DMS114 treated with DMSO at 0.1 percent for 48 hours (cell line): ENCODE measurements around the gene CYP46A1.

Experiments
- DNase-seq: peaks from one replicate; lab custom pipeline; 2025; ENCODE audit not compliant: unreplicated experiment; lab: John Stamatoyannopoulos, UW

The CYP46A1 gene

DNA sequence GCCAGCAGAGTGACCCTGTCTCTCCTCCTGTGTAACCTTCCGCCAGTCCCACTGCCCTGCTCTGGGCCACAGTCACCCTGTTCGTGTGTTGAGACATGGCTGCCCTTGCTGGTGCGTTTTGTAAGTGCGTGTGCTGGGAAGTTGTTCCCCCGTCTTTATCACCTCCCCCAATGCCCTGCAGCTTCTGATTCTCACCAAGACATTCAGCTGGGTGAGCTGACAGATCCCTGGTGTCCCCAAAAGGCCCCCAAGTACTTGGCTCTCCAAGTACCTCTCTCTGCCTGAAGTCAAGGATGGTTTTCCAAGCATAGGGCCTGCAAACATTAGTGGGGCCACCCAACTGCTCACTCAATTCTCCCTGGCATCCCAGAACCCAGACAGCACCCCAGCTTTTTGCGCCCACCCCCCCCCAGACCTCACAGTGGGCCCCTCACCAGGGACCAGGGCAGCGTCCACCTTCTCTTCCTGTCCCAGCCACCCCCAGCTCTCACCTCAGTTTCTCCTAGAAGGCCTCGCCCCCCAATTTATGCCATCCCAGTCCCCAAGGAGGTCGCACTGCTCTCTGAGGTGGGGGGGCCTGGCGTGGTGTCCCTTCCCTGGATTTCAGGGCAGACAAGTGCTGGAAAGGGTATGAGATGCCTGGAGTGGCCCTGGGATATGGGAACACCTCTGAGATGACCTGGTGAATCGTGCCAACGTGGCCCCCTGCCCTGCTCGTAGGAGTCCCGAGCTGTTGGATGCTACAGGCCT is 57.3 kb downstream of the CYP46A1 start:
- no peak for DNase-seq

DNA sequence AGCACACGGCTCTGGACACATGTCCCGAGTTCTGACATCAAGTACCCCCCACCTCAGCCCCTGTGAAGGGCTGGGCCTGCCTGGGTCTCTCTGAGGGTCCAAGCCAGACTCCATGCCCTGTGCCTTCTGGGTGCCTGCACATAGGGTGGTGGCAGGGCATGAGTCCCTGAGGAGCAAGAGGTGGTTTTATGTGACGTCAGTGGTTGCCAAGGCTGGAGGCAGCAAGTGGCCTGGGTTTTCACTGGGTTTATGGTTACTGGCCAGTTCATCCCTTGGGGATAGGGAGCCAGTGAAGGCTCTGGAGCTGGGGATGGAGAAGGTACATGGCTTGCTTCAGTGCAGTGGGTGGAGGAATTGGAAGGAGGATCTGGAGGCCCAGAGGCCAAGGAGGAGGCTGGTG is 58.0 kb downstream of the CYP46A1 start:
- DNase-seq = no peak

DNA sequence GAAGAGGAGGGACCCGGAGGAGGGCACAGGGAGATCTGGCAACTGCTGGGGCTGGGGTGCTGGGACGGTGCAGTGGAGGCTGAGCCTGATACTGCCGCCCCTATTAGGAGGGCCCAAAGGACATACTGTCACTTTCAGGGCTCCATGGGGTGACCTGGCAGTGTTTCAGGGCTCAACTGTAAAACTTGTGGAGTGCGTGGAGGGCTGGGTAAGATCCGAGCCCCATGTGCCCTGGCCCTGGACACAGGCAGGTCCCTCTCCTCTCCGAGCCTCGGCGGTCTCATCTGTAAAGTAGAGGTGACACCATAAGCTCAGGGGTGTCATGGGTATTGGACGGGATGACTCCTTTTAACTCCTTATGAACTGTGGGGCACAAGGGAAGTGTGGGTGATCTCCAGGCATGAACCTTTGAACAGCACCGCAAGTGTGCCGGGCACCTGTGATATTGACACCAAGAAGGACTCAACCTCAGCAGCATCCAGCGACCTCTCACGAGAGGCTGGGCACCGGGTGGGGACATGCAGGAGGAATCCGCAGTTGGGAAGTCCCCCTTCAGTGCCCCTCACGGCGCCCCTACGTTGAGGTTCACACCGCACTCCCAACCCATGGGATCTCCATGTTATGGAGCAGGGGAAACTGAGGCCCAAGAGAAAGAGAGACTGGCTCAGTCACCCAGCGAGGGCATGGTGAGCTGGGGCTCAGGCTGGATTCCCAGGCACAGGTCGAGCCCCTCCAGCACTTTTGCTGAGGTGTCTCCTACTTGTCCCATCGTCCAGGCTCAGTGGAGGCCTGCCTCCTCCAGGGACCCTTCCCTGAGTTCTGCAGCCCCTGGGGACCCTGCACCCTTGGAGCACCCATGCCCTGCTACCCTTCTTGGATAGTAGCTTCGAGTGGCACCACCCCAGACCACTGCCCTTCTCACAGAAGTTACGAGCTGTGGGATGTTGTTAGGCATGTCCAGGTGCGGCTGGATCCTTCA is 58.7 kb downstream of the CYP46A1 start:
- no peak for DNase-seq

DNA sequence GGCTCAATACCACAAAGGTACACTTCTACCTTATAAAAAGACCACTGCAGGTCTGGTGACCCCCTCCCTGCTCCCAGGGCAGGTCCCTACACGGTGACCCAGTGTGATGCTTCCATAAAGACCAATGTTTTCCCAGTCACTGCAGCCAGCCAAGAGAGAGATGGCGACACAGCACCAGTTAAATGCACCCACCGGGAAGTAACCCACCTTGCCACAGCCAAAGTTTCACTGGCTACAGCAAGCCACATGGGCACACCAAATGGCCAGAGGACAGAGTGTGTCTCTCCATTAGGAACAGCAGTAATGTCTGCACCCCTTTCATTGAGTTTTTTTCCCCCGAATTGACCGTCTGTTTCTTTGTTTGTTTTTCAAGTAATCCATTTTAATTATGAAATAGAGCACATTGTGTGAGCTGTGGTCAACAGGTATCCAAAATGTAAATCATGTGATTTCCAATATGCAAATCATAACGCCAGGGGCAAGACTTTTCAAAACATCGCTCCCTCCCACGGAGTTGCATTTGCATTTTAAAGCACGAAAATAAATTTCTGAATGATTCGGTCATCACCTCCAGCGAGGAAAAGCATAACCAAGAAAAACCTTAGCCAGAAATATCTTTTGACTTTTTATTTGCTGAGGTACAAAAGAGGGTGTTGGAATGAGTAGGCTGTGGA is 60.2 kb downstream of the CYP46A1 start:
- DNase-seq = no peak

DNA sequence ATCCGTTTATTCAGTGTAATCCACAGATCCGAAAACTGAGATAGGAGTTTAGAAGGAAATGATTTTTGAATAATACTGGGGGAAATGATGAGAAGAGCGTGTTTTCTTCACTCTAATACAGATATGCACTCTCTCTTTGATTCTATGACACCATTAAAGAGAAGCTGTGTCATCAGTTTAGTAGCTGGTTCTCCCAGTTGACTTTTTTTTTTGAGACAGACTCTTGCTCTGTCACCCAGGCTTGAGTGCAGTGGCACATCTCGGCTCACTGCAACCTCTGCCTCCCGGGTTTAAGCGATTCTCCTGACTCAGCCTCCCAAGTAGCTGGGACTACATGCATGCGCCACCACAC is 60.8 kb downstream of the CYP46A1 start:
- no peak for DNase-seq

DNA sequence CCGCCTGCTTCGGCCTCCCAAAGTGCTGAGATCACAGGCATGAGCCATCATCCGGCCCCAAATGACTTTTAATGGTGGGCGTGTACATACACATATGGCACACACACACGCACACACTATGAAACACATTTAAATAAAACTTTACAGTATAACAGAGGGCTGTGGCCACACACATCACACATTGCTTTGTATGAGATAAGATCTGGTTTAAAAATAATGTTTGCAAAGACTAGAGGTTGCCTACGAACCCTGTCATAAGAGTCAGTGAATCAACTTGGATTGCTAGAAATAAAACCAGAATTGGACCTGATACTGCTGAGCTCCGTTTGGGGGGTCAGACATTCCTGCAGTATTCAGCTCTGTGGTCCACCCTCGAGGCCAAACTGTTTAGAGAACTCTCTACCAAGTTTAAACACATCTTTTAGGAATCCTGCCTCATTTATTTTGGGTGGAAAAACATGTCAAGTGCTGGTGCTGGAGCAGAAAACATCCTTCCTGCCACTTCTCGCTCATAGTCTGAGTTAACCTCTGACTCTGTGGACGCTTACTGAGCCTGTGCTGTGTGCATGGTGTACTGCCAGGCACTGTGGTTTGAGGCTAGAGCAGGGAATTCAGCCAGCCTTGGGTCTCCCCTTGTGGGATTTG is 61.3 kb downstream of the CYP46A1 start:
- DNase-seq = no peak

DNA sequence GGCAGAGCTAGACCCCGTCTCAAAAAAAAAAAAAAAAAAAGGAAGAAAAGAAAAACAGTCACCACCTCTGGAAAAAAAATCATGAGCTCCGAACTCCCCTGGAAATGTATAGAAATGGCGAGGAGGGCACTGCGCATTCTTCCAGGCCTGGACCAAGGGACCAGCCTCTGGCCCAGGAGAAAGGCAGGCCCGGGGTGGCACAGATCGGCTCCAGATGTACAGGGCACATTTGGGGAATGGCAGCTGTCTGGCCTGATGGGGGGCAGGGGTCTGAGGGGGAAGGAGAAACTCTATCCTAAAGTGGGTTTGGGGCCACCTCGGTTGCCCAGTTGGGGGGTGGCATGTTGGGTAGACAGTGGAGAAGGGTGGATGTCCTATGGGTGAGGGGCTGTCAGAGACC is 63.1 kb downstream of the CYP46A1 start:
- no peak for DNase-seq

DNA sequence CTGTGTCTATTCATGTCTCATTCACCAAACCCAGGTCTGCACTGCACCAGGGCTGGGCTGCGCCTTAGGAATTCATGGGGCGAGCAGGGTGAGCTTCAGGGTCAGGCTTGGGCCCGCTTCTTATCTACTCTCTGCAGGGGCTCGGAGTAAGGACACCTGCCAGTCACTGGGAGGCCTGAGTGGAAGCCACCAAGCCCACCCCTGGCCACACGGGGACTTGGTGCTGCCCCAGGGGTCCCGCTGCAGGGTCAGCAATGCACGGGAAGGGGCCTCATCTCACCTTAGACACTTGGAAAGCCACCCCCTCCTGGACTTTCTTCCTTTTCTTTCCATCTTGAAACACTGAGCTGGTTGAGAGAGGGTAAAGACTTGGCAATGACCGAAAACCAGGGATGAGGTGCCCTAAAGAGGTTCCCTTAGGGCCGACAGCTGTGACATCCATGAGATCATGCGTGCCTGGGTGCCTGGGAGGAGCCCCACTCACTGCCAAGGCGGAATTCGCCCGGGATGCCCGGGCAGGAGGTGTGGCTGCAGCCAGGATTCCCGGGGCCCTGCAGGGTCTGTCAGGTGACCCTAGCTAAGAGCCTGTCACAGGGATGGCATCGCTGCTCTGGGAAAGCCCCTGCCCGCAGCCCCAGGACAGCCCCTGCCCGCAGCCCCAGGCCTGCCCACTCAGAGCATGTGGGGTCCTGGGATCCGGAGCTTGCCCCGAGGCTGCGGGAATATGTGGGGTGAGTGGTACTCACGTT is 63.7 kb downstream of the CYP46A1 start:
- DNase-seq = no peak

DNA sequence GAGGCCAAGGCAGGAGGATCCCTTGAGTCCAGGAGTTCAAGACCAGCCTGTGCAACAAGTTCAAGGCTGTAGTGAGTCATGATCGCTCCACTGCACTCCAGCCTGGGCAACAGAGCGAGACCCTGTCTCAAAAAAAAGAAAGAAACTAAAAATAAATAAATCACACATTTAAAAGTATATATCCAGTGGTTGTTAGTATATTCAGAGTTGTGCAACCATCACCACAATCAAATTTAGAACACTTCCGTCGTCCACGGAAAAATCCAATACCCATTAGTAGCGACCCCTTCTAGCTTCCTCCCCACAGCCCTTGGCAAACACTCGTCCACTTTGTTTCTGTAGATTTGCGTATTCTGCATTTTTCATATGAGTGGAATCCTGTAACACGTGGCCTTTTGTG is 64.4 kb downstream of the CYP46A1 start:
- no peak for DNase-seq

DNA sequence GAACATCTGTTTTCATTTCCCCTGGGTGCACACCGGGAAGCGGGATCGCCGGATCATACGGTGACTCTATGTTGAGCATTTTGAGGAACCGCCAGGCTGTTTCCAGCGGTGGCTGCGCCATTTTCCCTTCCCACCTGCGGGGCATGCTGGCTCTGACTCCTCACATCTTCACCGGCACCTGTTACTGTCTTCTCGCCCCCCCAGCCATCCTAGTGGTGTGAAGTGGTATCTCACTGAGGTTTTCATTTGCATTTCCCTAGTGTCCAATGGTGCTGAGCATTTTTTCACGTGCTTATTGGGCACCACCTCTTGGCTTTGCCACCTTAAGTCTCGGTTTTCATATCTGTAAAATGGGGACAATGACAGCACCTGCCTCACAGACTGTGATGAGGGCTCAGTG is 65.0 kb downstream of the CYP46A1 start:
- DNase-seq = no peak

DNA sequence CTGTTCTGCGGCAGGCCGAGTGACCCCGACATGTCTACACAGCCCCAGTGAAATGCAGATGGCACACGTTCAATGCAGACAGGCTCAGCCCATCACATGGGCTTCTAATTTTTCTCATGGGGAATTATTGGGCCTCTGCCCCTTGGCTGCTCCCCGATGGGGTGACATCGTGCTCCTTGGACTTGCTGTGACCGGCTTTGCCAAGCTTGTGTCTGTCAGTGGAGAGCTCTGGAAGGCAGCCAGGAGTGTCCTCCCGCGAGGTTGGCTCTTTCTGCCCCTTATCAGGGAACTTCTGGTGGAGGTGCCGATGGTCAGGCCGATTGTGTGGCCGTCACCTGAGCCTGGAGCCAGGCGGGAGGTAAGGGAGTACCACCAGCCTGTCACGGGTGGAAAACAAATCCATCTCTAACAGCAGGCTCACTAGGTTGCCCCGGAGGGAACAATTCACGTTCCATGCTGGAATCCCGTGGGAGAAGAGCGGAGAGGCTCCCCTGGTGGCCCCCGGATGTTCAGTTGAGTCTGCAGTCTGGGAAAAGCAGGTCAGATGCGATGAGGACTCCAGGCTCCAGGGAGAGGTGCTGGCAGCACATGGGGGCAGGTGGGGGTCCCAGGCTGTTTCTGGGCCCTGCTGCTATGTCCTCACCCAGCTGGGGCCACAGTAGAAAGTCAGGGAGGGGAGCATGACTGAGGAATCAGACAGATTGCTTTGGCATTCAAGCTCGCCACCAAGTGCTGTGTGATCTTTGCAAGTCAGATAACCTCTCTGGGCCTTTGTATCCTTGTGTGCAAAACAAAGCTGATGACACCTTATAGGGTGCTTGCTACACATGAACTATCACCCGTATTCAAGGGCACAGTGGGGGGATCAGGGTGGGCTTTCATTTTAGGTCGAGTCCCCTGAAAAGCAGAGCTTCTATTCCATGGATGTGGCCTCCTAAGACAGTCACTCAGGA is 65.9 kb downstream of the CYP46A1 start:
- DNase-seq = no peak

DNA sequence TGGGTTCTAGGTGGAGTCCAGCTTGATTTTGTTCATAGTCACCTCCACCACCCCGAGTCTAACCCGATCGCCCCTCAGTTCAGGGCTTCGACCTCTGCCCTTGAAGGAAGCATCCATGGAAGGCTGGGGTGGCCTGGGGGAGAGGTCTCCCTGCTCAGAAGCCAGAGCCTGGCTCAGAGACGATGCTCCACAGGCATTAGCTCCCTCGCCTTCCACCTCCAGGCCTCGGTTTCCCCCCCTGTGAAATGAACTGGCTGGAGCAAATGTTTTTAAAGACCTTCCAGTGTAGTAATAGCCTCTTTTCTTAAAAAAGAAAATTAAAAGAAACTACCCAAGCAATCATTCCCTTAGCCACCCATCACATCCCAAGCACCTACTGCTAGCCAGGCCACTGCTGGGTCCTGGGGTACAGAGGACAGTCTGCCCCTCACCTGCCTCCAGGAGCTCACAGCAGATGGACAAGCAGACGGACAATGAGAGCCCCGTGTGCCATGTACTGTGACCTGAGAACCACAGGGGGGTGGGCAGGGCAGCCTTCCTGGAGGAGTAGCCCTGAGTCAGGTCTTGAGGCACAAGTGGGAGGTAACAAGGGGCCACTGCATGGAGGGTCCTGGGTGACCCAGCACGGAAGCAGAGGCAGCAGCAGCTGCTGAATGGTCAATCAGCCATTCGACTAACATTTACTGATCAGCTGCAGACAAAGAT is 66.8 kb downstream of the CYP46A1 start:
- no peak for DNase-seq

DNA sequence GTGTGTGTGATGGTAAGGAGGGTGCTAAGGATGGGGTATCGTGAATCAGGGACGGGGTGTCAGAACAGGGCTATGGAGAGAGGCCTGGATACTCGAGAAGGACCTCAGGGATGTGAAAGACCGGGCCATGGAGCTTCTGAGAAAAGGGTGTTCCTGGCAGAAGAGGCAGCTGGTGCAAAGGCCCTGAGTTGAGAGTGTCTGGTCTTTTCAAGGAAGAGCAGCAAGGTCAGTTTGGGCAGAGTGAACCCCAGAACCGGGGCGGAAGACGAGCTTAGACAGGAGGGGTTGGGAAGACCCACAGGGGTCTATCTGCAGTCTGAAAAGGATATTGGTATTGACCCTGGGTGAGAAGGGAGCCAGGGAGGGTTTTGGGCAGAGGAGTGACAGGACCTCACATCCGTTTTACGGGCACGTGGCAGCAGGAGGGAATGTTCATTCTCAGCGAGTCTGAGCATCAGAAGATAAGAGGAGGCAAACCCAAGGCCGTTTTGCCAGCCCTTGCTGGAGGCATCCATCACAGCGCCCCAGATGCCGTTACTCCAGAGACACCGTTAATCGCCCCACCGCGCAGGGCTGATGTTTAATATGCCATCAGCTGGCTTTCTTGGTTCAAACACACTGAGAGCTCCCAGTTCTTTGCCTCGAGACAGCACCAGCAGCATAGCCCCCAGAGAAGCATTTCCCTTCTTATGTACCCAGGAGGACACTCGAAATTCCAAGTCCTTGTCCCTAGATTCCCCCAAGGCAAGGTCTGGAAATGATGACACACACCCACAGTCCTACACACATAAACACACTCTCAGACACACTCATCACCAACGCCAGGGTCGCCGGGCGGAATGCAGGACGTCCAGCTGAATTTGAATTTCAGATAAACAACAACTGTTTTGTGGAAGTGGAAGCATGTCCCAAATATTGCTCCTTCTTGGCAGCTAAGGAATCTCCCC is 67.7 kb downstream of the CYP46A1 start:
- DNase-seq = no peak

DNA sequence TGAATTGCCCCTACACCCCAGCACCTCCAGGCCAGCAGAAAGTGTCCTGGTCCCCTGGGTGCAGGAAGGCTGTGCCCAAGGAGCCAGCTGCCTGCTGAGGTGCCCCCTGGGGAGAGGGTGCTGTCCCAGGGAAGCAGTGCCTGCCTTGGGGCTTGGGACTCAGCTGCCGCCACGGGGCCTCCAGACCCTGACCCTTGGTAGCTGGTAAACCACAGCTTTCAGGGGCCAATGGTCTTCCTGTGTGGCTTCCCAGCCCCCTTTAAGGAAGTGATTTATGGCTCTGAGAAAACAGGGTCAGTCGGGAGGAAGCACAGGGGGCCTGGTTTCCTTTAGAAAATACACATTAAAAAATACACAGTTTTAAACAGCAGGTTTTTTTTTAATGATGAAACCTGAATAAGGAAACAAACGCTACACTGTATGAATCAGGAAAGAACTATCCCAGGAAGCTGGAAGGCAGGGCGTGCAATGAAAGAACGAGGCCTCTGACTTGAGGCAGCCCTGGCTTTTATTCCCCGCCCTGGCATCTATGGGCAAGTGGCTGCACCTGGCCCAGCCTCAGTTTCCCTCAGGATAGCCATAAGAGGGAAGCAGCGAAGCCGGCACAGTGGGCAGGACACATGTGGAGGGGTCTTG is 68.5 kb downstream of the CYP46A1 start:
- DNase-seq = no peak

DNA sequence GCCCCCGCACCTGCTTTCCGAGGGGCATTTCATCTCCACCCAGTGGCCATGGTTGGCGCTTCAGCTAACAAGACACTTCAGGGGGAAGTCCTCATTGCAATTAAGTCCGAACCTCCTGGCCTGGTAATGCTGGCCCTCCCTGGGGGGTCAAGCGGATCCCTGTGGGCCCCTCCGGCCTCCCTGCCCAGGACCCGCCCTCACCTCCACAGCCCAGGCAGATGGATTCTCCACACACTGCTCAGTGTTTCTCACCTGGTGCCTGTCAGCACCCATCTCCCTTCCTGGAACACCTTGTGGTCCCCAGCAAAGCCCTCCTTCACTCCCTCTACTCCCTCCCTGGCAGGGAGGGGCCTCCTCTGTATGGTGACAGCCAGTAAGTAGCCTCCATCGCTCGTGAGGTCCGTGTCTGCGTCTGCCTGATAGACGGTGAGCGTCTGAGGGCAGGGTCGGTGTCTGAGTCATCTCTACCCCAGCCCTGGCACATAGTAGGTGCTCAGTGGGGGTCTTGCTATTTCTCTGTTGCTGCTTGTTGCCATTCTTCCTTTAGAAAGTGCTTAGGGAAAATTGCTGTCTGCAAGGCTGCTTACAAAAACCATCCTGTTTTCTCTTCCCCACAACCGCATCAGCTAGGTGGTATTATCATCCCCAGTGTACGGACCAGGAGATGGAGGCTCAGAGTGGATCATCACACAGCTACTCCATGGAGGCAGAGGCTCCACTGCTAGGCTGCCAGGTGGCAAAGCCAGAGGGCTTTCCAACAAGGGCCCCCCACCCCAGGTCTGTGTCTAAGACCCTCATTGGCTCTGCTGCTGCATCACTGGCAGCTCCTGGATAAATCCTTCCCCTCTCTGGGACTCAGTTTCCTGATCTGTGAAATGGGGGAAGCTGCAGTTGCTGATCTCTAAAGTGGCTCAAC is 69.4 kb downstream of the CYP46A1 start:
- DNase-seq = no peak
